Activated CD8-positive, alpha-beta T cell treated with anti-CD3 and anti-CD28 coated beads, Interleukin-2, amount 10 ng/mL, durations not matched to agents 7 days and 5 days (primary cell): ENCODE measurements around the gene CNGA2. TPM values are rescaled to one million over a fixed set of nuclear protein-coding genes. Genes with fewer than 3 reads are reported as not detected.

ENCODE experiments used
- ATAC-seq: fragments of 150-1000 bp; cut with Tn5 transposase; one replicate; pipeline ENCODE4 v1.10.0; 2021; ENCODE audit warnings: moderate library complexity
- CTCF ChIA-PET: fragments of 350-600 bp; sonication (Branson Sonifier 250); formaldehyde crosslinking; loops from one replicate; lab custom pipeline; 2021; ENCODE audit warnings: antibody characterized with exemption; lab: Charles Lee
- POLR2A ChIA-PET: fragments of 350-600 bp; sonication (Branson Sonifier 250); formaldehyde crosslinking; loops from one replicate; lab custom pipeline; 2021; ENCODE audit warnings: antibody characterized with exemption; lab: Charles Lee
- DNase-seq: peaks from one replicate; pipeline ENCODE4 v3.0.0-alpha.2; 2020
- H3K27ac Mint-ChIP-seq: one replicate; pipeline ENCODE4 v1.8.0; 2021; ENCODE audit warnings: mild to moderate bottlenecking, mixed read lengths
- H3K27me3 Mint-ChIP-seq: one replicate; pipeline ENCODE4 v1.8.0; 2021; ENCODE audit warnings: low read depth, mixed read lengths
- H3K36me3 Mint-ChIP-seq: one replicate; pipeline ENCODE4 v1.8.0; 2021; ENCODE audit warnings: low read depth, mixed read lengths
- H3K4me1 Mint-ChIP-seq: one replicate; pipeline ENCODE4 v1.8.0; 2021; ENCODE audit warnings: low read depth, mixed read lengths
- H3K4me3 Mint-ChIP-seq: one replicate; pipeline ENCODE4 v1.8.0; 2021; ENCODE audit warnings: mild to moderate bottlenecking, mixed read lengths
- H3K9me3 Mint-ChIP-seq: one replicate; pipeline ENCODE4 v1.8.0; 2022; ENCODE audit warnings: mixed read lengths; ENCODE audit not compliant: insufficient read depth
- total RNA-seq, 2 experiments: library from RNA; stranded (reverse); gene quantifications; one replicate each; pipeline ENCODE4 v1.2.3, GENCODE V29; 2021

CNGA2 gene
- total RNA-seq, 2 experiments from 2014 or later = not detected

DNA sequence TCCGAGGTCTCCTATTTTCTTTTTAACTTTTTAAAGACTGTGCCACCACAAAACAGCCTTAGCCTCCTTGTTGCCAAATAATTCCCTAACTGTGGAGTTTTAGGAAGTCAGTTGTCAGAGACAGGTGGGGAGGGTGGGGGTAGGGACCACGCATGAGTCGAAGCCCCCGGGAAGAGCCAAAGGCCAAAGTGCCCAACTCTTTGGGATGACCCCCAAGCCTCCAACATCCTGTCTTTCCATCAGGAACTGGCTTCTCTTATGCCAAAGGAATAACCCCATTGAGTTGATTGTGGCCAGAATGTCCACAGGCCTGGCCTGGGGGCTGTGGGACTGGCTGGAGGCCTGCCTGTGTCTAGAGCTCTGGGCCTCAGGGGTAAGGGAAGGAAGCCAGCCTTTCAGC is 33.5 kb upstream of the CNGA2 start:
- H3K9me3 Mint-ChIP-seq = no peaks in the 10 kb centered on the region
- H3K27me3 Mint-ChIP-seq = no peaks in the 10 kb centered on the region
- no peak for ATAC-seq
- no peak overlapping the region for H3K4me3 Mint-ChIP-seq
- POLR2A ChIA-PET = no interaction called here
- DNase-seq = no peak
- no peaks in the 10 kb centered on the region for H3K4me1 Mint-ChIP-seq
- CTCF ChIA-PET = no interaction called here
- no peak overlapping the region for H3K27ac Mint-ChIP-seq
- no peaks in the 10 kb centered on the region for H3K36me3 Mint-ChIP-seq

DNA sequence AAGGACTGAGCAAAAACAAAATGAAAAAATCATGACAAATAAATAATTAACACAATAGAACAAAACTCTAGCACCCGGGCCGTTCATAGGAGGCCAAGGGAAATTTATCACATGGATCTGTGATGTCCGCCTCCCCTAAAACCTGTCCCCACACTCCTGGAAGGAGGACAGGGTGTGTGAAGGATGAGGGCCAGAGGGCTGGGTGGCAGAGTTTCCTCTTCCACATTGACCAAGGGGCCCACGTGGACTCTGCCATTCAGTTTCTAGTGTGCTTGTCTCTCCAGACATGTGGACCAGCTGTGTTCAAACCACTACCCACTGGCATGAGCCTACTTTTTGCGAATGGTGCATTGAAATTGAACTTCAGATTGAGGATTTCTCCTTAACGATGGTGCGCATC is 33.0 kb upstream of the CNGA2 start:
- Mint-ChIP-seq H3K4me3 (no peak overlapping the region), H3K4me1 (no peaks in the 10 kb centered on the region), H3K27ac (no peak overlapping the region), H3K9me3 (no peaks in the 10 kb centered on the region), H3K27me3 (no peaks in the 10 kb centered on the region), H3K36me3 (no peaks in the 10 kb centered on the region)
- DNase-seq (no peak), ATAC-seq (no peak)
- ChIA-PET POLR2A (no interaction called here), CTCF (no interaction called here)

DNA sequence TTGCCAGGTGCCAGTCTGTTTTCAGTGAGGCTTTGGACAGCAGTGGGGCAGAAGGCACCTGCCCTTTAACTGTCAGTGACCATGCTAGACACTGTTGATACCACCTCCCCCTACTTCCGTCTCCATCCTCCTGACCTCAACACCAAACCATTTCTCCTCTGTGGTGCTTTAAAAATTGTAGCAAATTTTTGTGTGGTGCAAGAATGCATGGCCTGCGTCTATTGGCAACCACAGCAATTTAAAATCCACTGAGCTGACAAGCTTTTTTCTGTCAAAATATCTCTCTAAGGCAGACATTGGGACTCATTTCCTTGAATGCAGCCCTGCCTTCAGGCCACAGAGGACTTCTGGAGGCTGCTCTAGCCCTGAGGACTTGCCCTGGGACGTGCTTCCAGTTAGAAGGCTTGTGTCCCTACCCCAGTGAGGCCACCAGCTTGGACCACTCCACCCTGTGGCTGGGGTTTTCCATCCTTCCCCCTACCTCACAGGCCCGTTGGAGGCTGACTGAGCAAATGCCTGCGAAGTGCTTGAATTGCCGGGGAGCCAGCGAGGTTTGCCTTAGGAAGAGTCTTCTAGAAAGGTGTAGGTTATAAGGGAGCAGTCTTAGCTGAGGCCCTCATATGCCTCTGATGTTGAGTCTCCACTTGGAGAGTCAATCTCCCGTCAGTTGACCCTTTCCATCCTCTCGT is 32.4 kb upstream of the CNGA2 start:
- H3K4me1 Mint-ChIP-seq = no peaks in the 10 kb centered on the region
- no peaks in the 10 kb centered on the region for H3K36me3 Mint-ChIP-seq
- H3K4me3 Mint-ChIP-seq = no peak overlapping the region
- no peak overlapping the region for H3K27ac Mint-ChIP-seq
- no peak for DNase-seq
- no peaks in the 10 kb centered on the region for H3K9me3 Mint-ChIP-seq
- CTCF ChIA-PET = no interaction called here
- POLR2A ChIA-PET = no interaction called here
- no peaks in the 10 kb centered on the region for H3K27me3 Mint-ChIP-seq
- no peak for ATAC-seq

DNA sequence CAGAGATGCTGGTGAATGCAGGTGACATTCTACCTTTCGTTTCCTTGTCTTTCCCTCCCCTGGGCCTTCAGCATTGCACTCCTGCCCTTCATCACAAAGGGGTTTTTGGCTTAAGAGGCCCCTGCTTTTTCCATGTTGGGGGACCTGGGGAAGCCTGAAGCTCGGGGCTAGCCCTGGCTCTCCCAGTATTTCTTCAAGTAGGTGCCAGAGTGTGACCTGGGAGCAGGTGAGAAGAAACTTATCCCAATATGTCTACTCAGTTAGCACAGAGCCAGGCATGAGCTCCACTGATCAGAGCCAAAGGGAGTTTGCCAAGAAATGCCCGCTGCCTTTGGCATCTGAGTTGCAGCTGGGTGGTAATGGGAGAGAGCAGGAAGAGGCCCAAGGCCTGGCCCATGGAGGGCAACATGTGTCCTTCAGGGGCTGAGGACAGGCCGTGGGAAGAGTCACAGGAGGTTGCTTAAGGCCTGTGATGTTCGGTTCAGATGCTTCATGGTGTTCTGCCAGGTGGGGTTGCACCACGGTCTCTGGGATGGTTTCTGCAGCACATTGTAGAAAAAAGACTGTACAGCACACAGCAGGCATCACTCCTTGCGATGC is 31.7 kb upstream of the CNGA2 start:
- Mint-ChIP-seq H3K27ac (no peak overlapping the region), H3K27me3 (no peaks in the 10 kb centered on the region), H3K4me1 (no peaks in the 10 kb centered on the region), H3K9me3 (no peaks in the 10 kb centered on the region), H3K4me3 (no peak overlapping the region), H3K36me3 (no peaks in the 10 kb centered on the region)
- ATAC-seq = no peak
- CTCF ChIA-PET = no interaction called here
- no peak for DNase-seq
- POLR2A ChIA-PET = no interaction called here

DNA sequence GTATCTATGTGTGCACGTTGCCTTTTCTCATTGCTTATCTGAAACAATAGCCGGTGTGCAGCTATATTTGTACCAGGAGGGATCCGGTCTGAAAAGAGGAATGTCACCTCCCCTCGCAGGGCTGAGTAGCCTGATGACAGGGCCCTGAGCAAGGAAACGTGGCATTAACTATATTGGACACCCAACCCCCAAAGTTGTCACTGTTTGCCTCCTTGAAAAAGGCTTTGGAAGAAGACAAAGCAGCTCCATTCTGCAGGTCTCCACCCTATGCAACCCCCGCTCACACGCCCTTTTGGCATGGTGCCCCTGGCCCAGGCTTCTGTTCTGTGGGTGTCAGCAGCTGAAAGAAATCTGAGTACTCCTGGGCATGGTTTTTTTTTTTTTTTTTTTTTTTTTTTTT is 31.1 kb upstream of the CNGA2 start:
- H3K4me1 Mint-ChIP-seq = no peaks in the 10 kb centered on the region
- CTCF ChIA-PET = no interaction called here
- POLR2A ChIA-PET = no interaction called here

DNA sequence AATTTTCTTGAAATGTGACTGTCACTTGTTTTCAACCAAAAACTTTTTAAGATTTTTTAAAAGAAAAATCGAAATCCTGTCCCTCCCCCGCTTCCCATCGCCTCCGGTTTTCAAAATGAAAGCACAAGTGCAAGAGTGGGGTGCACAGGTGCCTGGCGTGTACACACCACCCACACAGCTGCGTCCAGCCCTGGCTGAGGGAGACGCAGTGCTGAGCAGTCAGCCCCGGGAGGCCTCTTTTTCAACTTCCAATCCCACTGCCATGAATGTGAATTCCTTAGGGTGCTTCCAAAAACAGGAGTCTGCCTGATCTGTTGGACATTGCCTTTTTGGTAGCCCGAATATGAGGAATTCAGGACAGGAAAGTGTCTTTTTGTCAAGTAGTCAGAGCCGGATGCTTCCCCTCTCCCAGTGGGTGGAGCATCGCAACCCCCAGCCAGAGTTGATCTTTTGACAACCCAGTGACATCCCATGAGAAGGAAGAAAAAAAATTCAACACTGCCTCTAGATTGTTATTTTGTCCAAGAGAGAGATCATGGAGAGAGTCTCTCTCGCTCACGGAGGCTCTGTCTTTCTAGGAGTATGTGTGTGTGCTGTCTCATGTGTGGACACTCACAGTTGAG is 30.4 kb upstream of the CNGA2 start:
- no peaks in the 10 kb centered on the region for H3K4me1 Mint-ChIP-seq
- no peak overlapping the region for H3K27ac Mint-ChIP-seq

More for the DNA sequence above, 31.1 kb upstream of the CNGA2 start:
- no peaks in the 10 kb centered on the region for H3K27me3 Mint-ChIP-seq
- no peak for ATAC-seq
- H3K27ac Mint-ChIP-seq = no peak overlapping the region
- DNase-seq = no peak
- H3K4me3 Mint-ChIP-seq = no peak overlapping the region
- H3K36me3 Mint-ChIP-seq = no peaks in the 10 kb centered on the region
- no peaks in the 10 kb centered on the region for H3K9me3 Mint-ChIP-seq

DNA sequence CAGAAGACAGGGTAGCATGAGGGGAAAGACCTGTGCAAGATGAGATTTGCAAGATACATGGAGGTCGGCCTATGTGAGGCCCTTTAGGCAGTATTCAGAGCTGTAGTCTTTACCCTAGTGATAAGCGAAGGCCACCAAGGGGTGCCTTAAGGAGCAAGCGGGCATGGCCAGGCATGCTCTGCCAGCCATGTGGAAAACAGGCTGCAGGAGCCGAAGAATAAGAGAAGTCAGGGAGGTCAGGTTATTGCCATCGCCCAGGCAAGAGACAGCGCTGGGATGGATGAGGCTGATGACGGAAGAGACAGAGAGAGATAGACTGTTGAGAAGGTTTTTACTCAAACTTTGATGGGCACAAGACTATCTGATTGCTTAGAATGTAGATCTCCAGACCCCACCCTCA is 25.7 kb upstream of the CNGA2 start:
- no peak for DNase-seq
- no peaks in the 10 kb centered on the region for H3K9me3 Mint-ChIP-seq
- POLR2A ChIA-PET = no interaction called here

More for the DNA sequence above, 30.4 kb upstream of the CNGA2 start:
- no peak for ATAC-seq
- ChIA-PET CTCF (no interaction called here), POLR2A (no interaction called here)
- Mint-ChIP-seq H3K27me3 (no peaks in the 10 kb centered on the region), H3K9me3 (no peaks in the 10 kb centered on the region), H3K36me3 (no peaks in the 10 kb centered on the region), H3K4me3 (no peak overlapping the region)
- no peak for DNase-seq

DNA sequence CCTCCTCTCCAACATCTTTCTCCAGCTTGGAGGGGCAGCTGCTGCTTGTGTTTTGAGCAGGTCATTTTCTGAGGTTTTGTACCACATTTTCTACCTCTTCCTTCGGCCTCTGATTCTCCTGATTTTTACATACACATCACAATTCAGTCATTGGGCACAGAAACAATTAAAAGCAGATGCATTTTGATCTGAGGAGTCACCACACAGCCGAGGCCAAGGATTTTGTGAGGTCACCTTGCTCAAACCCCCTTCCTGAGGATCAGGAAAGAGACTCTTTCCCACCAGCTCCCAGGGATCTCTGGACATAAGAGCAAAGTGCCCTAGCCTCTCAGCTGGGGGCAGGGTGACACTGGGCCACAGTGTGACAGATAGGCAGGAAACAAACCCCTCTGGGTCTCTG is 24.1 kb upstream of the CNGA2 start:
- no peaks in the 10 kb centered on the region for H3K4me1 Mint-ChIP-seq
- no peaks in the 10 kb centered on the region for H3K27me3 Mint-ChIP-seq
- ChIA-PET CTCF (no interaction called here), POLR2A (no interaction called here)
- no peak for ATAC-seq
- no peak overlapping the region for H3K27ac Mint-ChIP-seq
- DNase-seq = no peak
- no peak overlapping the region for H3K4me3 Mint-ChIP-seq
- H3K36me3 Mint-ChIP-seq = no peaks in the 10 kb centered on the region
- no peaks in the 10 kb centered on the region for H3K9me3 Mint-ChIP-seq

More for the DNA sequence above, 25.7 kb upstream of the CNGA2 start:
- Mint-ChIP-seq H3K27me3 (no peaks in the 10 kb centered on the region), H3K4me1 (no peaks in the 10 kb centered on the region), H3K4me3 (no peak overlapping the region), H3K36me3 (no peaks in the 10 kb centered on the region), H3K27ac (no peak overlapping the region)
- CTCF ChIA-PET = no interaction called here
- no peak for ATAC-seq

DNA sequence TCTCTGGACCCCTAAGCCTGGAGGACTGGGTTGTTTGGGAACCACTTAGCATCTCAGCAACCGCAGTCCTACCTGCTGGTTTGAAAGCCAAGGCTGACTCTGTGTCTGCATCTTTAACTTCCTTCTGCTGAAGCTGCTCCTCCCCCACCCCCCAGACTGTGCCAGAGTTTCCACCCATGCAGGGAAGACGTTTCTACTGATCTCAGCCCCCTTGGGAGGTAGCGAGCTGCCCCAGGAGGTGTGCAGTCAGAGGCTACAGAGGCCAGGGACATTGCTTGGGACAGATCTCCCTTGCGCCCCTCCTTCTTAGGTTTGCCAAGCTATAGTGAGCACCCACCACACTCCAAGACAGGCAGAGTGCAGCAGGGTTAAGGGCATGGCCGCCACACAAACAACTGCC is 23.4 kb upstream of the CNGA2 start:
- ATAC-seq = no peak
- no peak for DNase-seq
- no peaks in the 10 kb centered on the region for H3K4me1 Mint-ChIP-seq
- no peak overlapping the region for H3K4me3 Mint-ChIP-seq
- no peak overlapping the region for H3K27ac Mint-ChIP-seq
- no peaks in the 10 kb centered on the region for H3K27me3 Mint-ChIP-seq
- POLR2A ChIA-PET = no interaction called here
- CTCF ChIA-PET = no interaction called here
- H3K36me3 Mint-ChIP-seq = no peaks in the 10 kb centered on the region
- H3K9me3 Mint-ChIP-seq = no peaks in the 10 kb centered on the region

DNA sequence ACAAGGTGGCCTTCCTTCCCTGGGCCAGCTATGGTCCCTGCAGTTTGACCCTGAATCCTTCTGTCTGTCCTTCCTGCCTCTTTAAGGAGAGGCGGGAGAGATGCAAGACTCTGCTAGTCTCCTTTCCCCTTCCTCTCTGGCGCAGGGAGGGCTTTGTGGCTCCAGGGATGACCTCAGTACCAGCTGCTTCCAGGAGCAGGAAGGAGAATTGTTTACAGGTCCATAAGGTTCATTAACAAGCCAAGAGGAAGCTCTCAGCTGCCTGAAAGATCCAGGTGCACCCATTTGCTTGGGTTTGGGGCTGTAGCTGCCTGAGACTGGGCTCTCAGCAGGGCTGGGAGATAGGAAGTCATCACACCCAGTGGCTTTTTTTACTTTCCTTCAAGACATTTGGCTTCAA is 22.8 kb upstream of the CNGA2 start:
- CTCF ChIA-PET = no interaction called here

DNA sequence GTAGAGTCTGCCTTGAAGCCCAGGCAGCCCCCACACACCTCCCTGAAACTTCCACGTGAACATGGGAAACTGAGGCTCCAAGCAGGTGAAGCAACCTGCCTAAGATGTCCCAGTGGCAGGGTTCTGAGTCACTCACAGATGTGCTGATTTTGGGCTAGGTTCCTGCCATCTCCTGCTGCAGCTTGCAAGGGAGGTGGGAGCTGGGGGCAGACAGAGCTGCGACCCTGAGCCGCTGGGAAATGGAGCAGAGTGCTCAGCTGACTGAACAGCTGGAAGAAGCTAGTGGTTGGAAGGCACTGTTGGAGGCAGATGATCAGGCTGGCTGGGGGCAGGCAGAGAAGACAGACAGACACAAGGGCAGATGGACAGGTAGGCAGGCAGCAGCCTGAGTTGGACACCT is 22.3 kb upstream of the CNGA2 start:
- DNase-seq = no peak
- no peak for ATAC-seq
- Mint-ChIP-seq H3K27me3 (no peaks in the 10 kb centered on the region), H3K9me3 (no peaks in the 10 kb centered on the region), H3K36me3 (no peaks in the 10 kb centered on the region), H3K4me3 (no peak overlapping the region), H3K4me1 (no peaks in the 10 kb centered on the region), H3K27ac (no peak overlapping the region)
- ChIA-PET POLR2A (no interaction called here), CTCF (no interaction called here)

More for the DNA sequence above, 22.8 kb upstream of the CNGA2 start:
- Mint-ChIP-seq H3K27me3 (no peaks in the 10 kb centered on the region), H3K4me1 (no peaks in the 10 kb centered on the region), H3K4me3 (no peak overlapping the region), H3K9me3 (no peaks in the 10 kb centered on the region), H3K36me3 (no peaks in the 10 kb centered on the region), H3K27ac (no peak overlapping the region)
- DNase-seq (no peak), ATAC-seq (no peak)
- POLR2A ChIA-PET = no interaction called here

DNA sequence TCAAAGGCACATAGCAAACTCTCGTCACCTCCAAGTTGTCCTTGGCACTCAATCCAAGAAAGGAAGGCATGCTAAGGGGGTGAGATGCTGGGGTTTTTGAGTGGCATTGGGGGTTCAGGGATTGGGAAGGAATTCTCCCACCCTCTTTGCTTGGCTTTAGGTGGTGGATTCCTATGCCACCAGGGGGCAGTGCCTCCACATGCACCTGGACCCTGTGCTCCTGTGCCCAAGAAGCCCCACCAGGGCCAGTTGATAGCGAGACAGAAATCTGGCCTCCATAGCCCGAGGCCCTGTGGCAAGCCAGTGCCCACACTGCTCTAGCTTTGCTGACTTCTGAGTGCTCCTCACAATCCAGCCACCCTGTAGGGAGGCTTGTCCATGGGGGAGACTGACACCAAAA is 20.7 kb upstream of the CNGA2 start:
- H3K27me3 Mint-ChIP-seq = no peaks in the 10 kb centered on the region
- H3K4me1 Mint-ChIP-seq = no peaks in the 10 kb centered on the region
- ChIA-PET POLR2A (no interaction called here), CTCF (interaction anchor here (1.1 kb wide), 1 partner anchor 918 kb away, joined by 3 read pairs; no protein-coding TSS in a partner anchor)
- no peaks in the 10 kb centered on the region for H3K36me3 Mint-ChIP-seq
- H3K4me3 Mint-ChIP-seq = no peak overlapping the region
- H3K27ac Mint-ChIP-seq = no peak overlapping the region
- DNase-seq (peak; percentile 19), ATAC-seq (no peak)
- H3K9me3 Mint-ChIP-seq = no peaks in the 10 kb centered on the region
